Gastrocnemius medialis (tissue), 4 donors: ENCODE measurements around the gene WDR86. TPM values are rescaled to one million over a fixed set of nuclear protein-coding genes. Genes with fewer than 3 reads are reported as not detected.

Experiments used
- ATAC-seq, 2 donors: fragments of 150-250 bp; one replicate each; pipeline ENCODE4 v1.9.1; 2016
- DNase-seq, 2 donors: peaks; one replicate each; pipeline ENCODE4 v3.0.0-alpha.2; 2019
- H3K27ac ChIP-seq, 4 donors: fragments of 200-600 bp; sonication (generic); 1 replicate in 1 of 4; 2 replicates in 3 of 4; pipeline ENCODE4 v1.5.1; 2016 to 2018; ENCODE audit warnings: mild to moderate bottlenecking in 2 of 4, moderate library complexity in 1 of 4
- H3K27me3 ChIP-seq, 3 donors: fragments of 200-600 bp; sonication (generic) in 2 of 3; 1 replicate in 1 of 3; 2 replicates in 2 of 3; pipeline versions ENCODE4 v1.5.1 to v1.6.0; 2016 to 2019; ENCODE audit warnings: mild to moderate bottlenecking in 1 of 3, moderate library complexity in 1 of 3
- H3K36me3 ChIP-seq, 2 donors: fragments of 200-600 bp; sonication (generic) in 1 of 2; one replicate each; pipeline ENCODE4 v1.5.1; 2017 to 2018
- H3K4me1 ChIP-seq, 2 donors: fragments of 200-600 bp; sonication (generic) in 1 of 2; one replicate each; pipeline ENCODE4 v1.5.1; 2016 to 2017; ENCODE audit warnings: mild to moderate bottlenecking in 2 of 2
- H3K4me3 ChIP-seq, 4 donors: fragments of 200-600 bp; sonication (generic) in 3 of 4; 1 replicate in 1 of 4; 2 replicates in 3 of 4; pipeline ENCODE4 v1.5.1; 2016 to 2019; ENCODE audit warnings: mild to moderate bottlenecking in 2 of 4
- H3K9me3 ChIP-seq, 3 donors: fragments of 200-600 bp; sonication (generic) in 2 of 3; 1 replicate in 1 of 3; 2 replicates in 2 of 3; pipeline ENCODE4 v1.5.1; 2016 to 2019
- POLR2A ChIP-seq, 2 donors: fragments of 450-650 bp; IDR thresholded peaks; one replicate each; pipeline ENCODE4 v1.6.1; 2017; ENCODE audit warnings: antibody characterized with exemption in 2 of 2, mild to moderate bottlenecking in 2 of 2, moderate library complexity in 2 of 2
- in situ Hi-C, 4 donors: fragments of 200-750 bp; cut with MboI; loops; one replicate each; pipeline versions ENCODE4 v1.15.0 to v1.8.0; 2017; ENCODE audit warnings: low sequenced_read_pairs in 4 of 4
- intact Hi-C: fragments of 100-400 bp; cut with DNase I; formaldehyde crosslinking; loops from one replicate; pipeline ENCODE4 v1.15.1; 2023; ENCODE audit warnings: low total_unique reads
- total RNA-seq, 4 donors: library from RNA; depleted of rRNA; stranded (reverse); fragments of >200 nt; gene quantifications; one replicate each; pipeline versions ENCODE4 v1.1.0 to v1.2.3, GENCODE V29; 2016
- TF ChIP-seq, protein P1 (sequence below), 5 experiments: fragments of 450-650 bp in 3 of 5; fragments of 200-600 bp in 2 of 5; sonication (generic) in 2 of 5; IDR thresholded peaks in 4 of 5; conservative IDR thresholded peaks in 1 of 5; 1 replicate in 4 of 5; 2 replicates in 1 of 5; pipeline ENCODE4 v1.5.1; 2016 to 2019; ENCODE audit warnings: antibody characterized with exemption in 5 of 5, mild to moderate bottlenecking in 3 of 5, moderate library complexity in 3 of 5

WDR86 gene
- total RNA-seq, 4 donors from 2014 or later: 0.13 to 0.31 TPM; not detected in 2

- Histone ChIP-seq H3K36me3 (no peaks in the 10 kb centered on the region), H3K9me3 (no peaks in the 10 kb centered on the region), H3K27me3 (peaks cover 38 to 41% (median 39%) of the 10 kb centered on the region in 3 donors), H3K4me3 (no peak overlapping the region), H3K27ac (no peak overlapping the region), H3K4me1 (peaks cover 4 to 9% of the 10 kb centered on the region in 2 donors)
- no peak for TF ChIP-seq POLR2A (IDR thresholded peaks at IDR 0.05)
- TF ChIP-seq, protein P1, sequence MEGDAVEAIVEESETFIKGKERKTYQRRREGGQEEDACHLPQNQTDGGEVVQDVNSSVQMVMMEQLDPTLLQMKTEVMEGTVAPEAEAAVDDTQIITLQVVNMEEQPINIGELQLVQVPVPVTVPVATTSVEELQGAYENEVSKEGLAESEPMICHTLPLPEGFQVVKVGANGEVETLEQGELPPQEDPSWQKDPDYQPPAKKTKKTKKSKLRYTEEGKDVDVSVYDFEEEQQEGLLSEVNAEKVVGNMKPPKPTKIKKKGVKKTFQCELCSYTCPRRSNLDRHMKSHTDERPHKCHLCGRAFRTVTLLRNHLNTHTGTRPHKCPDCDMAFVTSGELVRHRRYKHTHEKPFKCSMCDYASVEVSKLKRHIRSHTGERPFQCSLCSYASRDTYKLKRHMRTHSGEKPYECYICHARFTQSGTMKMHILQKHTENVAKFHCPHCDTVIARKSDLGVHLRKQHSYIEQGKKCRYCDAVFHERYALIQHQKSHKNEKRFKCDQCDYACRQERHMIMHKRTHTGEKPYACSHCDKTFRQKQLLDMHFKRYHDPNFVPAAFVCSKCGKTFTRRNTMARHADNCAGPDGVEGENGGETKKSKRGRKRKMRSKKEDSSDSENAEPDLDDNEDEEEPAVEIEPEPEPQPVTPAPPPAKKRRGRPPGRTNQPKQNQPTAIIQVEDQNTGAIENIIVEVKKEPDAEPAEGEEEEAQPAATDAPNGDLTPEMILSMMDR (IDR thresholded peaks at IDR 0.05 in 4 of 5, conservative IDR thresholded peaks at IDR 0.05 in 1 of 5): no peak
- DNase-seq (no peak), ATAC-seq (no peak)
- in situ Hi-C loops (no loop called here), intact Hi-C loops (no loop called here)
Observed at GRCh38 chr7:151406886-151407583, 2.8 kb downstream of the WDR86 start.

DNA sequence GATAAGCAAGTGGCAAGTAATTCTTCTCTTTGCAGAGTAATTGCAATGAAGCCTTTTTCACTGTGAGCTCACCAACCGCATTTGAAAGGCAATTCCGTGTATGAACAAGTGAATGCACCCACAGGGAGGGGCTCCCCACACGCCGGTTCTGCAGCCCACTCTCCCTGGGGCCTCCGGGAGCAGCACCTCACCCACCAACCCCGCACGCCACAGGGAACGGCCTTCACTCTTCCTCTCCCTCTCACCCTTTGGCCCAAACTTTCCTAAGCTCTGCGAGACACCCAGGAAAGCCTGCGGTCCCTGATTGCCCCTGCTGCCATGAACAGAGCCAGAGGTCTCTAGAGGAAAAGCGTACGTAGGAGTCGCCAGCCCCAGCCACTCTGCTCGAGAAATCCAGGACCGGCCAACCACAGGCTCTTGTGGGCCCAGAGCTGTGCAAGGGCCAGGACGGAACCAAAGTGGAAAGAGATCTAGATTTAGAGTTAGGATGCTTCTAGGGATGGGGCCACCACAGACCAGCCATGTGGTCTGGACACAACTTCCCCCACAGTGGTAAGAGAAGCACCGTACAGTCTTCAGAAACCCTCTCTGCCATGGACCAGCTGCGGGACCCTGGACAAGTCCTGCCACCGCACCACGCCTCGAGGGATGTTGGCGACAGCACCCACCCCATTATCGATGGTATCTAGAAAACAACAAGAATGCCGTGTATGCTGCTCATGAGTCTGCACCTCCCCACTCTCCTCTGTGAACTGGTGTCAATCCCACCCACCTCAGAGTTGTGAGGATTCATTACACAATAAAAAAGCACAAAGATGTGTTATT is 3.6 kb downstream of the WDR86 start:
- no peaks in the 10 kb centered on the region for H3K9me3 ChIP-seq
- peaks cover 31 to 34% (median 31%) of the 10 kb centered on the region in 3 donors for H3K27me3 ChIP-seq
- peaks cover 4 to 9% of the 10 kb centered on the region in 2 donors for H3K4me1 ChIP-seq
- ATAC-seq: no peak
- DNase-seq: no peak
- no peak overlapping the region for H3K4me3 ChIP-seq
- H3K36me3 ChIP-seq: no peaks in the 10 kb centered on the region
- H3K27ac ChIP-seq: no peak overlapping the region
- intact Hi-C loops (no loop called here), in situ Hi-C loops (no loop called here)
- TF ChIP-seq, protein P1 (IDR thresholded peaks at IDR 0.05 in 4 of 5, conservative IDR thresholded peaks at IDR 0.05 in 1 of 5): no peak
- no peak for TF ChIP-seq POLR2A (IDR thresholded peaks at IDR 0.05)

DNA sequence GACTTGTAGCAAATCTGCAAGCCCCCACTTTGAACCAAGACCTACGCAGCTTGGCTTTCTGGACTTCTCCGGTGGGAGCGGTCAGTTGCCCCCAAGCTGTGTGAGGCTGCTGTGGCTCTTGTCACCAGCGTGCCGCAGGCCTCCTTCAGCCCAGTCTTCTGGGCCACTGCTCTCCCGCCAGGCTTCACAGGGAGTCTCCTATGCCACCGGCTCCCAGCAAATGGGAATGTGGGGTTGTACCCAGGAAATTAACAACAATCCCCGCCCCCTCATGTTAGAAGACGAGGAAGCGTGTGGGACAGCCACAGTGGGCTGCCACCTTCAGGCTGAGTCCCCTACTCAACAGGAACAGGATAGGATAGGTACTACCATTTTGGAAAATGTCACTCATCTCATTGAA is 4.2 kb downstream of the WDR86 start:
- Histone ChIP-seq H3K4me1 (peaks cover 4 to 9% of the 10 kb centered on the region in 2 donors), H3K9me3 (no peaks in the 10 kb centered on the region), H3K27me3 (peaks cover 24 to 28% (median 24%) of the 10 kb centered on the region in 3 donors), H3K36me3 (no peaks in the 10 kb centered on the region), H3K27ac (no peak overlapping the region), H3K4me3 (no peak overlapping the region)
- DNase-seq (no peak), ATAC-seq (no peak)
- TF ChIP-seq, protein P1 (IDR thresholded peaks at IDR 0.05 in 4 of 5, conservative IDR thresholded peaks at IDR 0.05 in 1 of 5): no peak
- TF ChIP-seq POLR2A (IDR thresholded peaks at IDR 0.05): no peak
- intact Hi-C loops (no loop called here), in situ Hi-C loops (no loop called here)

DNA sequence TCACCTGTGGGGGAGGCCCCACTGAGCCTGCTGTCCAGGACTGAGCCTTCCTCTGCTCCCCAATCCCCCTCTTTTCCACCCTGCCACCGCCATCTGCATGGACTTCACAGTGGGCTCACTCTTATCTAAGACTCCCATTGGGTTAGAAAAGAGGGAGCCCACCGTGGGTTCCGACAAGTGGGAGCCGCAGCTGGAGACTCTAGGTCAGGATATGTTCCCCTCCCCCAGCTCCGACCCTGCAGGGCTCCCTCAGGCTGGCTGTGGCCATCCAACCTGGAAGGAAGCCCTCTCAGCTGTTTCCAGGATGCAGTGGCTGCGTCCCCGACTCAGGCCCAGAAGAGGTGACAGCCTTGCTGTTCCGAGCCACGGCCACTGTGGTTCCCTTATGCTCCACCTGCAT is 4.8 kb downstream of the WDR86 start:
- ATAC-seq: no peak
- H3K36me3 ChIP-seq: no peaks in the 10 kb centered on the region
- no peak for DNase-seq

More for the DNA sequence above, 4.8 kb downstream of the WDR86 start:
- Histone ChIP-seq H3K4me1 (peaks cover 4% of the 10 kb centered on the region in 2 donors), H3K4me3 (no peak overlapping the region), H3K9me3 (no peaks in the 10 kb centered on the region), H3K27ac (no peak overlapping the region), H3K27me3 (peaks cover 19 to 22% (median 19%) of the 10 kb centered on the region in 3 donors)
- intact Hi-C loops (no loop called here), in situ Hi-C loops (no loop called here)
- TF ChIP-seq, protein P1 (IDR thresholded peaks at IDR 0.05 in 4 of 5, conservative IDR thresholded peaks at IDR 0.05 in 1 of 5): no peak
- TF ChIP-seq POLR2A (IDR thresholded peaks at IDR 0.05): no peak
